GM18502 (cell line): ENCODE data around the gene TRIM34.
"Not testable (repeated sequence)": the region's sequence is repeated elsewhere in the genome, so short reads cannot be mapped to it uniquely, and the experiment has no call there.

ENCODE experiments used
- ATAC-seq: cut with Tn5 transposase; IDR thresholded peaks from one replicate; pipeline ENCODE4 v1.9.1; 2021; ENCODE audit warnings: mild to moderate bottlenecking; ENCODE audit not compliant: unreplicated experiment, poor library complexity

The TRIM34 gene

GRCh38 chr11:5624489-5625279 is at the start of gene TRIM34:
TSS of gene TRIM34 (plus strand) at chr11:5625001. CDS start at chr11:5632332, 7,331 bp downstream.
- ATAC-seq = peak; percentile 99

GRCh38 chr11:5575152-5575551 is 49.6 kb upstream of the TRIM34 start:
- no peak for ATAC-seq

GRCh38 chr11:5577101-5577500 is 47.7 kb upstream of the TRIM34 start:
- no peak for ATAC-seq

GRCh38 chr11:5580577-5580976 is 44.2 kb upstream of the TRIM34 start, which contains the start of gene OR52B6:
TSS of gene OR52B6 (plus strand) at chr11:5580877. CDS start at chr11:5580877, 0 bp downstream.
- ATAC-seq = no peak

- ATAC-seq = no peak
Observed at GRCh38 chr11:5581014-5581413, 43.8 kb upstream of the TRIM34 start.

- not testable (repeated sequence) for ATAC-seq
Observed at GRCh38 chr11:5584458-5584857, 40.3 kb upstream of the TRIM34 start.

- ATAC-seq = not testable (repeated sequence)
Observed at GRCh38 chr11:5589906-5590305, 34.9 kb upstream of the TRIM34 start.

GRCh38 chr11:5591613-5592012 is 33.2 kb upstream of the TRIM34 start:
- ATAC-seq = no peak

GRCh38 chr11:5592615-5593014 is 32.2 kb upstream of the TRIM34 start:
- no peak for ATAC-seq

- ATAC-seq = no peak
Observed at GRCh38 chr11:5593146-5593545, 31.7 kb upstream of the TRIM34 start.

- ATAC-seq = no peak
Observed at GRCh38 chr11:5596607-5597201, 28.1 kb upstream of the TRIM34 start, which contains the start of gene TRIM6. TSS of gene TRIM6 (plus strand) at chr11:5596637. CDS start at chr11:5596898, 261 bp downstream.

GRCh38 chr11:5597953-5598352 is 26.8 kb upstream of the TRIM34 start:
- no peak for ATAC-seq

GRCh38 chr11:5600374-5600851 is 24.4 kb upstream of the TRIM34 start:
- peak; percentile 86 for ATAC-seq

GRCh38 chr11:5602791-5603190 is 22.0 kb upstream of the TRIM34 start:
- not testable (repeated sequence) for ATAC-seq

- ATAC-seq = no peak
Observed at GRCh38 chr11:5603326-5603725, 21.5 kb upstream of the TRIM34 start.

GRCh38 chr11:5604896-5605295 is 19.9 kb upstream of the TRIM34 start:
- ATAC-seq = no peak

- ATAC-seq = no peak
Observed at GRCh38 chr11:5605849-5606248, 19.0 kb upstream of the TRIM34 start.

- ATAC-seq = no peak
Observed at GRCh38 chr11:5608808-5609207, 16.0 kb upstream of the TRIM34 start.

GRCh38 chr11:5610446-5610845 is 14.4 kb upstream of the TRIM34 start:
- ATAC-seq = peak; percentile 50

- ATAC-seq = no peak
Observed at GRCh38 chr11:5611627-5612026, 13.2 kb upstream of the TRIM34 start.

- no peak for ATAC-seq
Observed at GRCh38 chr11:5618807-5619206, 6.0 kb upstream of the TRIM34 start.
